Measurements from ENCODE around the gene COL8A2.

- TF ChIP-seq POLR2A (IDR thresholded peaks at IDR 0.05) (no peak), CTCF (IDR thresholded peaks at IDR 0.05) (no peak)
Observed at GRCh38 chr1:36118447-36119204, 6.4 kb downstream of the COL8A2 start.

All from body of pancreas (tissue), 4 donors.